ENCODE data around the gene CACFD1.

DNA sequence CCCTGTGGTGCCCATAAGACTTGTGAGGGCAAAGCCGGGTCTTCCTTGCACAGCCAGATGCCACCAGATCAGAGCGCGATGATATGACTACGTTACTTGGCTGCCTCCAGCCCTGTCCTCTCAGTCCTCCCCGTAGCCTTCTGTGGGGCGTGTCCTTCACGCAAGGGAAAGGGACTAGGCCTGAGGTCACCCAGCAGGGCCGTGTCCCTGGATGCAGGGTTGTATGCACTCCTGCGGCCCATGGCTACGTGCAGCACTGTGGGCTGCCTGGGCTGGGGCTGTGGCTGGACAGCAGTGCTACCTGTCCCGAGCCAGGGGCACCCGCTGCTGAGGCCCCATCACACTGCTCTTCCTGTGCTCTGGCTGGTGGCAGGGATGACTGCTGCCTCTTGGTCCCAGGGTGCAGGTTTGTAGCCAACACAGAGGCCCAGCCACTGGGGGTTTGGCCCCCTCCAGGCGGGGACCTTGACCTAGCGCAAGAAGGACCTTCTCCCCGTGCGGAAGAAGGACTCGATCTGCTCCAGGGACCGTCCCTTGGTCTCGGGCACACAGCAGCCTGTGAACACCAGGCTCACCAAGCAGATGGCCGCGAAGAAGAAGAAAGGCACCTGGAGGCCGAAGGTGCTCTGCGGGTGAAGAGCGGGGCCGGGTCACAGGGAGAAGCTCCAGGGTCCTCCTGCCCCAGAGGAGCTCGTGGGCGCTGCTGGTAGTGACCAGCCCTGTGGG lies 11.9 kb downstream of the CACFD1 start:
- TF ChIP-seq, protein P1, sequence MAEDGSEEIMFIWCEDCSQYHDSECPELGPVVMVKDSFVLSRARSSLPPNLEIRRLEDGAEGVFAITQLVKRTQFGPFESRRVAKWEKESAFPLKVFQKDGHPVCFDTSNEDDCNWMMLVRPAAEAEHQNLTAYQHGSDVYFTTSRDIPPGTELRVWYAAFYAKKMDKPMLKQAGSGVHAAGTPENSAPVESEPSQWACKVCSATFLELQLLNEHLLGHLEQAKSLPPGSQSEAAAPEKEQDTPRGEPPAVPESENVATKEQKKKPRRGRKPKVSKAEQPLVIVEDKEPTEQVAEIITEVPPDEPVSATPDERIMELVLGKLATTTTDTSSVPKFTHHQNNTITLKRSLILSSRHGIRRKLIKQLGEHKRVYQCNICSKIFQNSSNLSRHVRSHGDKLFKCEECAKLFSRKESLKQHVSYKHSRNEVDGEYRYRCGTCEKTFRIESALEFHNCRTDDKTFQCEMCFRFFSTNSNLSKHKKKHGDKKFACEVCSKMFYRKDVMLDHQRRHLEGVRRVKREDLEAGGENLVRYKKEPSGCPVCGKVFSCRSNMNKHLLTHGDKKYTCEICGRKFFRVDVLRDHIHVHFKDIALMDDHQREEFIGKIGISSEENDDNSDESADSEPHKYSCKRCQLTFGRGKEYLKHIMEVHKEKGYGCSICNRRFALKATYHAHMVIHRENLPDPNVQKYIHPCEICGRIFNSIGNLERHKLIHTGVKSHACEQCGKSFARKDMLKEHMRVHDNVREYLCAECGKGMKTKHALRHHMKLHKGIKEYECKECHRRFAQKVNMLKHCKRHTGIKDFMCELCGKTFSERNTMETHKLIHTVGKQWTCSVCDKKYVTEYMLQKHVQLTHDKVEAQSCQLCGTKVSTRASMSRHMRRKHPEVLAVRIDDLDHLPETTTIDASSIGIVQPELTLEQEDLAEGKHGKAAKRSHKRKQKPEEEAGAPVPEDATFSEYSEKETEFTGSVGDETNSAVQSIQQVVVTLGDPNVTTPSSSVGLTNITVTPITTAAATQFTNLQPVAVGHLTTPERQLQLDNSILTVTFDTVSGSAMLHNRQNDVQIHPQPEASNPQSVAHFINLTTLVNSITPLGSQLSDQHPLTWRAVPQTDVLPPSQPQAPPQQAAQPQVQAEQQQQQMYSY (CRISPR knock-in tag; IDR thresholded peaks at IDR 0.05): no peak
- TF ChIP-seq CREM (CRISPR knock-in tag; IDR thresholded peaks at IDR 0.05): no peak
- no peak for TF ChIP-seq TEAD4 (CRISPR knock-in tag; IDR thresholded peaks at IDR 0.05)
- TF ChIP-seq ZNF423 (CRISPR knock-in tag; IDR thresholded peaks at IDR 0.05): no peak

All from WTC11 (cell line).